HEK293 (cell line): ENCODE results near the gene PTH1R.

Experiments
- CTCF ChIA-PET: fragments of 350-600 bp; formaldehyde crosslinking; extraction: SDS; loops from one replicate; lab custom pipeline; 2021; ENCODE audit warnings: antibody characterized with exemption; lab: Yijun Ruan, JAX
- POLR2A ChIA-PET: fragments of 300-600 bp; formaldehyde crosslinking; extraction: SDS; loops from one replicate; lab custom pipeline; 2020; ENCODE audit warnings: antibody characterized with exemption, inconsistent platforms; lab: Yijun Ruan, JAX
- H3K27ac ChIP-seq: fragments of 200-500 bp; sonication (Bioruptor generic); 2 replicates; pipeline ENCODE4 v1.5.1; 2014; ENCODE audit warnings: low read depth, low read length, control low read depth, inconsistent platforms; ENCODE audit errors: extremely low read depth
- H3K36me3 ChIP-seq, 2 experiments: fragments of 200-500 bp in 1 of 2; sonication (Bioruptor generic) in 1 of 2; 1 replicate in 1 of 2; 2 replicates in 1 of 2; pipeline ENCODE4 v1.5.1; 2014 to 2017; ENCODE audit warnings: inconsistent platforms in 2 of 2, low read length in 2 of 2; ENCODE audit not compliant: control insufficient read depth in 2 of 2, insufficient read depth in 1 of 2
- H3K4me1 ChIP-seq: fragments of 200-500 bp; sonication (Bioruptor generic); 2 replicates; pipeline ENCODE4 v1.5.1; 2014; ENCODE audit warnings: mild to moderate bottlenecking, low read length, inconsistent platforms; ENCODE audit not compliant: control insufficient read depth, insufficient read depth
- H3K4me3 ChIP-seq: 2 replicates; pipeline ENCODE4 v1.5.1; 2011; ENCODE audit warnings: low read depth, mild to moderate bottlenecking, control low read depth, low read length, moderate library complexity
- H3K9me3 ChIP-seq: fragments of 200-500 bp; sonication (Bioruptor generic); 2 replicates; pipeline ENCODE4 v1.5.1; 2014; ENCODE audit warnings: low read depth, low read length, inconsistent platforms; ENCODE audit not compliant: control insufficient read depth, insufficient read depth
- HOXA7 ChIP-seq: sonication (generic); formaldehyde crosslinking; IDR thresholded peaks from 2 replicates; pipeline ENCODE4 v1.8.1; 2022; ENCODE audit warnings: missing genetic modification reagents, borderline replicate concordance
- KLF10 ChIP-seq: fragments of 450-650 bp; IDR thresholded peaks from 2 replicates; pipeline ENCODE4 v1.5.1; 2018; ENCODE audit warnings: missing biosample characterization, mild to moderate bottlenecking, missing genetic modification characterization
- TRIM28 ChIP-seq: IDR thresholded peaks from 2 replicates; pipeline ENCODE4 v1.6.1; 2011; ENCODE audit warnings: low read length, control low read depth, borderline replicate concordance
- ZBTB26 ChIP-seq: fragments of 450-650 bp; formaldehyde crosslinking; optimal IDR thresholded peaks from 2 replicates; pipeline ENCODE3; 2016; ENCODE audit warnings: missing biosample characterization, mild to moderate bottlenecking, missing genetic modification characterization
- ZNF121 ChIP-seq: fragments of 450-650 bp; formaldehyde crosslinking; IDR thresholded peaks from 2 replicates; pipeline ENCODE4 v1.5.1; 2016; ENCODE audit warnings: missing biosample characterization, missing genetic modification characterization
- ZNF132 ChIP-seq: fragments of 450-650 bp; formaldehyde crosslinking; IDR thresholded peaks from 2 replicates; pipeline ENCODE4 v1.5.1; 2017; ENCODE audit warnings: missing biosample characterization, missing genetic modification characterization, borderline replicate concordance
- ZNF157 ChIP-seq: fragments of 450-650 bp; formaldehyde crosslinking; IDR thresholded peaks from 2 replicates; pipeline ENCODE4 v1.5.1; 2016; ENCODE audit warnings: missing biosample characterization, missing genetic modification characterization
- ZNF184 ChIP-seq: fragments of 450-650 bp; IDR thresholded peaks from 2 replicates; pipeline ENCODE4 v1.5.1; 2018; ENCODE audit warnings: missing biosample characterization, mild to moderate bottlenecking, missing genetic modification characterization
- ZNF221 ChIP-seq: fragments of 450-650 bp; formaldehyde crosslinking; IDR thresholded peaks from 2 replicates; pipeline ENCODE4 v1.5.1; 2017; ENCODE audit warnings: missing biosample characterization, missing genetic modification characterization, borderline replicate concordance
- ZNF423 ChIP-seq: fragments of 450-650 bp; formaldehyde crosslinking; IDR thresholded peaks from 2 replicates; pipeline ENCODE4 v1.5.1; 2016; ENCODE audit warnings: missing biosample characterization, missing genetic modification characterization
- ZNF510 ChIP-seq: fragments of 450-650 bp; formaldehyde crosslinking; IDR thresholded peaks from 2 replicates; pipeline ENCODE4 v1.5.1; 2018; ENCODE audit warnings: mild to moderate bottlenecking, missing genetic modification characterization, missing biosample characterization; ENCODE audit not compliant: insufficient replicate concordance
- ZNF518A ChIP-seq: fragments of 450-650 bp; formaldehyde crosslinking; conservative IDR thresholded peaks from 2 replicates; pipeline ENCODE4 v1.5.1; 2016; ENCODE audit warnings: low read depth, missing biosample characterization, missing genetic modification characterization
- ZNF621 ChIP-seq: fragments of 450-650 bp; formaldehyde crosslinking; IDR thresholded peaks from 2 replicates; pipeline ENCODE4 v1.5.1; 2017; ENCODE audit warnings: missing biosample characterization, missing genetic modification characterization
- ZNF624 ChIP-seq: fragments of 450-650 bp; formaldehyde crosslinking; IDR thresholded peaks from 2 replicates; pipeline ENCODE4 v1.5.1; 2017; ENCODE audit warnings: missing biosample characterization, missing genetic modification characterization
- ZNF654 ChIP-seq: fragments of 450-650 bp; formaldehyde crosslinking; IDR thresholded peaks from 2 replicates; pipeline ENCODE4 v1.5.1; 2016; ENCODE audit warnings: low read depth, missing biosample characterization, missing genetic modification characterization
- ZNF701 ChIP-seq: fragments of 450-650 bp; formaldehyde crosslinking; IDR thresholded peaks from 2 replicates; pipeline ENCODE4 v1.5.1; 2016; ENCODE audit warnings: missing biosample characterization, missing genetic modification characterization
- ZNF76 ChIP-seq: fragments of 450-650 bp; formaldehyde crosslinking; IDR thresholded peaks from 2 replicates; pipeline ENCODE4; 2016; ENCODE audit warnings: low read depth, missing biosample characterization, missing genetic modification characterization, borderline replicate concordance
- ZNF785 ChIP-seq: fragments of 450-650 bp; formaldehyde crosslinking; IDR thresholded peaks from 2 replicates; pipeline ENCODE4 v1.5.1; 2016; ENCODE audit warnings: missing biosample characterization, missing genetic modification characterization
- ZNF792 ChIP-seq: fragments of 450-650 bp; formaldehyde crosslinking; IDR thresholded peaks from 2 replicates; pipeline ENCODE4 v1.5.1; 2016; ENCODE audit warnings: missing biosample characterization, missing genetic modification characterization
- ZNF837 ChIP-seq: fragments of 450-650 bp; formaldehyde crosslinking; IDR thresholded peaks from 2 replicates; pipeline ENCODE4 v1.5.1; 2016; ENCODE audit warnings: missing biosample characterization, missing genetic modification characterization
- TF ChIP-seq, protein P1 (sequence below): fragments of 450-650 bp; formaldehyde crosslinking; IDR thresholded peaks from 2 replicates; pipeline ENCODE4 v1.5.1; 2016; ENCODE audit warnings: missing biosample characterization, missing genetic modification characterization
- TF ChIP-seq, protein P2 (sequence below): fragments of 450-650 bp; formaldehyde crosslinking; IDR thresholded peaks from 2 replicates; pipeline ENCODE4 v1.5.1; 2016; ENCODE audit warnings: missing biosample characterization, missing genetic modification characterization

PTH1R gene

GRCh38 chr3:46849686-46850467 lies 27.6 kb upstream of the PTH1R start (continued):
- TF ChIP-seq ZNF518A: no peak
- TF ChIP-seq ZNF785 (tag by site-specific recombination): no peak

- Histone ChIP-seq H3K4me1 (no peaks in the 10 kb centered on the region), H3K4me3 (no peak overlapping the region), H3K27ac (no peak overlapping the region), H3K9me3 (no peaks in the 10 kb centered on the region), H3K36me3 (no peaks in the 10 kb centered on the region)
- POLR2A ChIA-PET: no interaction called here
- CTCF ChIA-PET: interaction anchor here (1.4 kb wide), 2 partner anchors 9 to 14 kb away, joined by 3 to 4 read pairs; no protein-coding TSS in a partner anchor
- no peak for TF ChIP-seq ZNF221 (tag by site-specific recombination)
- TF ChIP-seq ZNF654 (tag by site-specific recombination): no peak
- TF ChIP-seq ZNF510: no peak
- TF ChIP-seq KLF10 (tag by site-specific recombination): no peak
- no peak for TF ChIP-seq HOXA7
- no peak for TF ChIP-seq ZNF423 (tag by site-specific recombination)
- TF ChIP-seq TRIM28: no peak
- TF ChIP-seq ZNF132: no peak
- TF ChIP-seq, protein P1, sequence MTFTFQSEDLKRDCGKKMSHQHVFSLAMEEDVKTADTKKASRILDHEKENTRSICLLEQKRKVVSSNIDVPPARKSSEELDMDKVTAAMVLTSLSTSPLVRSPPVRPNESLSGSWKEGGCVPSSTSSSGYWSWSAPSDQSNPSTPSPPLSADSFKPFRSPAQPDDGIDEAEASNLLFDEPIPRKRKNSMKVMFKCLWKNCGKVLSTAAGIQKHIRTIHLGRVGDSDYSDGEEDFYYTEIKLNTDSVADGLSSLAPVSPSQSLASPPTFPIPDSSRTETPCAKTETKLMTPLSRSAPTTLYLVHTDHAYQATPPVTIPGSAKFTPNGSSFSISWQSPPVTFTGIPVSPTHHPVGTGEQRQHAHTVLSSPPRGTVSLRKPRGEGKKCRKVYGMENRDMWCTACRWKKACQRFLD (tag by site-specific recombination): no peak
- no peak for TF ChIP-seq ZNF184
- TF ChIP-seq ZNF76 (tag by site-specific recombination): no peak
- TF ChIP-seq ZNF157 (tag by site-specific recombination): no peak
- TF ChIP-seq ZNF624 (tag by site-specific recombination): no peak
- no peak for TF ChIP-seq ZNF121 (tag by site-specific recombination)
- no peak for TF ChIP-seq ZNF792 (tag by site-specific recombination)
- TF ChIP-seq ZNF837: no peak
- TF ChIP-seq, protein P2, sequence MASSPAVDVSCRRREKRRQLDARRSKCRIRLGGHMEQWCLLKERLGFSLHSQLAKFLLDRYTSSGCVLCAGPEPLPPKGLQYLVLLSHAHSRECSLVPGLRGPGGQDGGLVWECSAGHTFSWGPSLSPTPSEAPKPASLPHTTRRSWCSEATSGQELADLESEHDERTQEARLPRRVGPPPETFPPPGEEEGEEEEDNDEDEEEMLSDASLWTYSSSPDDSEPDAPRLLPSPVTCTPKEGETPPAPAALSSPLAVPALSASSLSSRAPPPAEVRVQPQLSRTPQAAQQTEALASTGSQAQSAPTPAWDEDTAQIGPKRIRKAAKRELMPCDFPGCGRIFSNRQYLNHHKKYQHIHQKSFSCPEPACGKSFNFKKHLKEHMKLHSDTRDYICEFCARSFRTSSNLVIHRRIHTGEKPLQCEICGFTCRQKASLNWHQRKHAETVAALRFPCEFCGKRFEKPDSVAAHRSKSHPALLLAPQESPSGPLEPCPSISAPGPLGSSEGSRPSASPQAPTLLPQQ (tag by site-specific recombination): no peak
- no peak for TF ChIP-seq ZNF701 (tag by site-specific recombination)
- no peak for TF ChIP-seq ZNF621
- no peak for TF ChIP-seq ZBTB26
Measured at GRCh38 chr3:46850468-46850779, 27.1 kb upstream of the PTH1R start.
